Kidney (tissue), 14 donors: ENCODE results near the gene PRKAG2. TPM values are rescaled to one million over a fixed set of nuclear protein-coding genes. Genes with fewer than 3 reads are reported as not detected.

Experiments used
- DNase-seq, 5 donors: peaks; one replicate each; pipeline ENCODE4 v3.0.0-alpha.2; 2013 to 2020
- FAIRE-seq: peaks from 2 replicates; lab custom pipeline; 2012; peaks lifted over from hg19 to GRCh38; lab: Jason Lieb, UNC
- H3K27ac ChIP-seq, 2 donors: one replicate each; pipeline ENCODE4 v1.7.0; 2013; ENCODE audit warnings: low read depth in 2 of 2, low read length in 2 of 2, inconsistent platforms in 1 of 2
- H3K27me3 ChIP-seq: one replicate; pipeline ENCODE4 v1.7.1; 2013; ENCODE audit warnings: low read length, inconsistent platforms; ENCODE audit not compliant: control insufficient read depth, insufficient read depth
- H3K36me3 ChIP-seq, 3 donors: one replicate each; pipeline versions ENCODE4 v1.7.0 to v1.7.1; 2013; ENCODE audit warnings: low read length in 3 of 3, control low read depth in 1 of 3, inconsistent platforms in 1 of 3; ENCODE audit not compliant: insufficient read depth in 3 of 3, control insufficient read depth in 2 of 3
- H3K4me1 ChIP-seq, 3 donors: one replicate each; pipeline versions ENCODE4 v1.7.0 to v1.7.1; 2013; ENCODE audit warnings: low read length in 3 of 3, inconsistent platforms in 1 of 3, low read depth in 1 of 3; ENCODE audit not compliant: control insufficient read depth in 2 of 3, insufficient read depth in 2 of 3
- H3K4me3 ChIP-seq, 3 donors: one replicate each; pipeline versions ENCODE4 v1.7.0 to v1.8.1; 2013; ENCODE audit warnings: low read length in 3 of 3, control low read depth in 1 of 3, inconsistent platforms in 1 of 3
- H3K9ac ChIP-seq, 3 donors: one replicate each; pipeline versions ENCODE4 v1.7.0 to v1.7.1; 2013; ENCODE audit warnings: low read length in 3 of 3, control low read depth in 1 of 3, inconsistent platforms in 1 of 3
- H3K9me3 ChIP-seq, 3 donors: one replicate each; pipeline versions ENCODE4 v1.7.0 to v1.7.1; 2013; ENCODE audit warnings: low read length in 3 of 3, control low read depth in 1 of 3, inconsistent platforms in 1 of 3; ENCODE audit not compliant: control insufficient read depth in 2 of 3, insufficient read depth in 1 of 3
- intact Hi-C: fragments of 100-400 bp; cut with DNase I; formaldehyde crosslinking; loops from one replicate; pipeline ENCODE4 v1.11.1; 2022
- polyA plus RNA-seq: library from polyadenylated mRNA; stranded (reverse); fragments of 350-450 nt; fragmentation: Illumina TruSeq; extraction: RNeasy Lipid Tissue Mini Kit (QIAGEN cat#74804); gene quantifications from one replicate; pipeline ENCODE4 v1.2.3, GENCODE V29; 2014; ENCODE audit warnings: low read depth, low replicate concordance; ENCODE audit not compliant: insufficient read depth
- total RNA-seq: library from RNA; stranded (reverse); fragmentation: NEBNext Ultra II Directional; extraction: Animal tissue kit (Norgen Biotek cat#: 25700); gene quantifications from one replicate; pipeline ENCODE4 v1.2.1, GENCODE V29; 2021
- TF ChIP-seq, protein P1 (sequence below): IDR thresholded peaks from 3 replicates; pipeline ENCODE4 v1.5.1; 2012; ENCODE audit warnings: mild to moderate bottlenecking, moderate library complexity, borderline replicate concordance; ENCODE audit not compliant: insufficient read depth; ENCODE audit errors: extremely low read depth
- donor health status: control.
- donor health status: control.
- donor health status: control.
- donor health status: control.
- donor health status: control.
- donor health status: DM: yes; HTN: yes; CAD: no.
- donor health status: Normal renal cell carcinoma (clear cell type).

The PRKAG2 gene
- total and polyA plus RNA-seq, 2 donors from 2014 or later, result 40.7 to 40.9 TPM

DNA sequence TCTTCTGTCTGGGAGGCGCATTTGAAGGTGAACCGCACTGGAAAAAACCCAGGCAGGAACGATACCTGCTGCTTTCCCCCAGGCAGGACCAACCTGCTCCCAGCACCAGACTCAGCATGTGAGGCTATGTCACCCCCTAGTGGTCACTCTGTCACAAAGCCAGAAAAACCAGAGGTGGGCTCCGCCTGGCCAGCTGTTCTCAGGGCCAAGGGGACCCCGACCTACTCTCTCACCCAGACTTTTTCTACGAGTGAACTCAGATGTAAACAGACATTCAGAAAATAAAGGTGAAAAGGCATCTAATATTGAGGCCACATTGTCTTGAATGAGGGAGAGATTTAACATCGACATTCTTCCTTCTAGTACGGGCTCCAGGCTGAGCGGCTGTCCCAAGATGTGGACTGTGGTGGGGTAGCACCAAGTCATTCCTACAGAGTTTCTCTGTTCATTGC, 117.3 kb downstream of the PRKAG2 start:
- peaks cover 0 to 2% (median 0%) of the 10 kb centered on the region in 3 donors for H3K36me3 ChIP-seq
- TF ChIP-seq, protein P1, sequence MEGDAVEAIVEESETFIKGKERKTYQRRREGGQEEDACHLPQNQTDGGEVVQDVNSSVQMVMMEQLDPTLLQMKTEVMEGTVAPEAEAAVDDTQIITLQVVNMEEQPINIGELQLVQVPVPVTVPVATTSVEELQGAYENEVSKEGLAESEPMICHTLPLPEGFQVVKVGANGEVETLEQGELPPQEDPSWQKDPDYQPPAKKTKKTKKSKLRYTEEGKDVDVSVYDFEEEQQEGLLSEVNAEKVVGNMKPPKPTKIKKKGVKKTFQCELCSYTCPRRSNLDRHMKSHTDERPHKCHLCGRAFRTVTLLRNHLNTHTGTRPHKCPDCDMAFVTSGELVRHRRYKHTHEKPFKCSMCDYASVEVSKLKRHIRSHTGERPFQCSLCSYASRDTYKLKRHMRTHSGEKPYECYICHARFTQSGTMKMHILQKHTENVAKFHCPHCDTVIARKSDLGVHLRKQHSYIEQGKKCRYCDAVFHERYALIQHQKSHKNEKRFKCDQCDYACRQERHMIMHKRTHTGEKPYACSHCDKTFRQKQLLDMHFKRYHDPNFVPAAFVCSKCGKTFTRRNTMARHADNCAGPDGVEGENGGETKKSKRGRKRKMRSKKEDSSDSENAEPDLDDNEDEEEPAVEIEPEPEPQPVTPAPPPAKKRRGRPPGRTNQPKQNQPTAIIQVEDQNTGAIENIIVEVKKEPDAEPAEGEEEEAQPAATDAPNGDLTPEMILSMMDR, result peak; percentile 79
- FAIRE-seq (no peak), DNase-seq (peak in 4 of 5 donors; percentile 84 to 87 (median 85))
- H3K9ac ChIP-seq, result no peak overlapping the region
- H3K27ac ChIP-seq, result no peak overlapping the region
- H3K27me3 ChIP-seq, result no peaks in the 10 kb centered on the region
- H3K4me1 ChIP-seq, result peaks cover 0 to 17% (median 4%) of the 10 kb centered on the region in 3 donors
- intact Hi-C loops, result no loop called here
- no peak overlapping the region for H3K4me3 ChIP-seq
- no peaks in the 10 kb centered on the region for H3K9me3 ChIP-seq

DNA sequence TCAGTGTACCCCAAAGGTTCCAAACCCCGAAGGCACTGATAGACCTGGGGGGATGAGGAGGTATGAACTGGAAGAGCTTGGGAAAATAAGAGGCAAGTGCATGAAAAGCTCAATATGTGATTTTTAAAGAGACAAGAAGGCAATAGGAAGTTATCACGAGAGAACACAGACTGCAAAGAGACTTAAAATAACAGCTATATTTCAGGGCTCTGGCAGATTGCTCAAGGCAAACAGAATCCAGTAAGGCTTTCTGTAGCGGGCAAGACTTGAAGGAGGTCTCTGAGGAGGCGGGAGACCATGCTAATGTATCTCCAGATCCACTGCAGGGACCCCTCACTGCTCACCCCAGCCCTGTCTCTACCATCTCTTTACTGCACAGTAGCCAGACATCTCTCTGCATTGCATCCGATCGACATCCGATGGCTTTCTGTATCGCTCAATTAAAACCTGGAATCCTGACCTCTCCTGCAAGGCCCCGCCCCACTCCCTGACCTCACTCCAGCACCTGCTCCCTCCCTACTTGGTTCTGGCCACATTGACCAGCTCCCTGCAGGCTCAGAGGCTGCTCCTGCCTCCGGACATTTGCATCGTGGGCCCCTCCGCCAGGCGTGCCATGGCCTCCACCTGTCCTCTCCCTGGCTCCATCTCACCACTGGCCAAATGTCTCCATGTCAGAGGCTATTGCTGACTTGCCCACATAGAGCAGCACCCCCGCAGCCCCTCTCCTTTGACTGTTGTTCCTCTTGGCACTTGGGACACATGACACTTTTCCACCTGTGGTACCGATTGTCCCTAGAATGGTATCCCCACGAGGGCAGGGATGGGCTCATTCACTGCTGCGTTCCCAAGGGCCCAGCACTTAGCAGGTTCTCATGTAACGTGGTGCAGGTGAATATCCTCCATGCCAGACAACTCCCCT, 118.0 kb downstream of the PRKAG2 start:
- DNase-seq (no peak), FAIRE-seq (no peak)
- TF ChIP-seq, protein P1, result no peak
- H3K27me3 ChIP-seq, result no peaks in the 10 kb centered on the region
- H3K27ac ChIP-seq, result peak overlapping the region in 1 of 2 donors; percentile 6
- no peak overlapping the region for H3K9ac ChIP-seq
- H3K4me3 ChIP-seq, result no peak overlapping the region
- H3K36me3 ChIP-seq, result no peaks in the 10 kb centered on the region
- H3K9me3 ChIP-seq, result no peaks in the 10 kb centered on the region
- peaks cover 0 to 21% (median 4%) of the 10 kb centered on the region in 3 donors for H3K4me1 ChIP-seq
- intact Hi-C loops, result no loop called here

DNA sequence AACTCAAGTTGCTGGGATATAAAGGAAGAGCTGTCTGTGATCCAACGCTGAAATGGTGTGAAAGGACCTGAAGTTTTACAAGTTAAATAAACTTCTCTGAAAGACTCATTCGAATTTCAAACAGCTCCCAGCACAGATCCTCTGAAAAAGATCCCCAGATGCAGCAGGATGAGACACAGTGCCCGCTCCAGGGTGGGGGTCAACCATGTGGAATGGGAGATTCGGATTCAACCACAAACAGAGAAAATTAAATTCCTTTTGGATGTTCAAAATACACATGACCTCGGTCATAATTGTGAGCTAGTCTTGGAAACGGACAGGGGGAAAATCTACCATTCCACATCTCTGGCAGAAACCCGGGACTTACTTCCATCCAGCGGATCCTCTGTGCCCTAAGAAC, 119.6 kb downstream of the PRKAG2 start:
- peaks cover 0 to 2% (median 0%) of the 10 kb centered on the region in 3 donors for H3K36me3 ChIP-seq
- FAIRE-seq (no peak), DNase-seq (no peak)
- intact Hi-C loops, result no loop called here
- no peaks in the 10 kb centered on the region for H3K9me3 ChIP-seq
- TF ChIP-seq, protein P1, result no peak
- no peak overlapping the region for H3K27ac ChIP-seq
- H3K4me1 ChIP-seq, result peaks cover 0 to 21% (median 4%) of the 10 kb centered on the region in 3 donors
- H3K27me3 ChIP-seq, result no peaks in the 10 kb centered on the region
- H3K9ac ChIP-seq, result no peak overlapping the region
- no peak overlapping the region for H3K4me3 ChIP-seq
